ENCODE measurements around the gene OR5H6. TPM values are rescaled to one million over a fixed set of nuclear protein-coding genes. Genes with fewer than 3 reads are reported as not detected.
"Not testable (repeated sequence)": the region's sequence is repeated elsewhere in the genome, so short reads cannot be mapped to it uniquely, and the experiment has no call there.

The OR5H6 gene
- total RNA-seq, 4 donors from 2014 or later, result not detected

GRCh38 chr3:98246142-98246541, 17.9 kb upstream of the OR5H6 start:
- no peak for DNase-seq
- no peak overlapping the region for H3K27ac ChIP-seq
- H3K9me3 ChIP-seq, result no peaks in the 10 kb centered on the region
- intact Hi-C loops (cut with DNase I; ENCODE audit: low total_unique reads) (no loop called here), in situ Hi-C loops (cut with MboI; ENCODE audit: low pct_ligation_motif_present in 1 of 4, low pct_unique_long_range_greater_than_20kb in 1 of 4, low sequenced_read_pairs in 3 of 4) (no loop called here)
- no peaks in the 10 kb centered on the region for H3K36me3 ChIP-seq
- H3K4me1 ChIP-seq, result no peaks in the 10 kb centered on the region
- 92% methylated on average over 10 of the region's 10 CpGs; no CpG with 5 or more reads in 1 of the 2 donors for WGBS, 2 donors (ENCODE audit: low coverage in 1 of 2)
- no peaks in the 10 kb centered on the region for H3K27me3 ChIP-seq
- no peak for TF ChIP-seq EP300 (IDR thresholded peaks at IDR 0.05; ENCODE audit: low read depth)
- no peak for TF ChIP-seq POLR2AphosphoS5 (IDR thresholded peaks at IDR 0.05)
- TF ChIP-seq POLR2A (IDR thresholded peaks at IDR 0.05), result no peak
- TF ChIP-seq, protein P1, sequence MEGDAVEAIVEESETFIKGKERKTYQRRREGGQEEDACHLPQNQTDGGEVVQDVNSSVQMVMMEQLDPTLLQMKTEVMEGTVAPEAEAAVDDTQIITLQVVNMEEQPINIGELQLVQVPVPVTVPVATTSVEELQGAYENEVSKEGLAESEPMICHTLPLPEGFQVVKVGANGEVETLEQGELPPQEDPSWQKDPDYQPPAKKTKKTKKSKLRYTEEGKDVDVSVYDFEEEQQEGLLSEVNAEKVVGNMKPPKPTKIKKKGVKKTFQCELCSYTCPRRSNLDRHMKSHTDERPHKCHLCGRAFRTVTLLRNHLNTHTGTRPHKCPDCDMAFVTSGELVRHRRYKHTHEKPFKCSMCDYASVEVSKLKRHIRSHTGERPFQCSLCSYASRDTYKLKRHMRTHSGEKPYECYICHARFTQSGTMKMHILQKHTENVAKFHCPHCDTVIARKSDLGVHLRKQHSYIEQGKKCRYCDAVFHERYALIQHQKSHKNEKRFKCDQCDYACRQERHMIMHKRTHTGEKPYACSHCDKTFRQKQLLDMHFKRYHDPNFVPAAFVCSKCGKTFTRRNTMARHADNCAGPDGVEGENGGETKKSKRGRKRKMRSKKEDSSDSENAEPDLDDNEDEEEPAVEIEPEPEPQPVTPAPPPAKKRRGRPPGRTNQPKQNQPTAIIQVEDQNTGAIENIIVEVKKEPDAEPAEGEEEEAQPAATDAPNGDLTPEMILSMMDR (IDR thresholded peaks at IDR 0.05), result no peak
- no peak overlapping the region for H3K4me3 ChIP-seq

DNA sequence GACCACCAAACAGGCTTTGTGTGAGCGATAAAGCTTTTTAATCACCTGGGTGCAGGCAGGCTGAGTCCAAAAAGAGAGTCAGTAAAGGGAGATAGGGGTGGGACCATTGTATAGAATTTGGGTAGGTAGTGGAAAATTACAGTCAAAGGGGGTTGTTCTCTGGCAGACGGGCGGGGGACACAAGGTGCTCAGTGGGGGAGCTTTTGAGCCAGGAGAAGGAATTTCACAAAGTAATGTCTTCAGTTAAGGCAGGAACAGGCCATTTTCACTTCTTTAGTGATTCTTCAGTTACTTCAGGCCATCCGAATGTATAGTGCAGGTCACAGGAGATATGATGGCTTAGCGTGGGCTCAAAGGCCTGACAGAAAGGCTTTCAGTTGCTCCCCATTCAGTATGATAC, 8.0 kb upstream of the OR5H6 start:
- DNase-seq; in situ Hi-C loops (cut with MboI; ENCODE audit: low pct_ligation_motif_present in 1 of 4, low pct_unique_long_range_greater_than_20kb in 1 of 4, low sequenced_read_pairs in 3 of 4): not testable (repeated sequence)

GRCh38 chr3:98259707-98260106, 4.3 kb upstream of the OR5H6 start:
- H3K27ac ChIP-seq, result no peak overlapping the region
- no peak for DNase-seq
- in situ Hi-C loops (cut with MboI; ENCODE audit: low pct_ligation_motif_present in 1 of 4, low pct_unique_long_range_greater_than_20kb in 1 of 4, low sequenced_read_pairs in 3 of 4), result no loop called here
- no peak overlapping the region for H3K4me3 ChIP-seq
- intact Hi-C loops (cut with DNase I; ENCODE audit: low total_unique reads), result no loop called here
- no peaks in the 10 kb centered on the region for H3K4me1 ChIP-seq
- H3K27me3 ChIP-seq, result no peaks in the 10 kb centered on the region
- WGBS, 2 donors (ENCODE audit: low coverage in 1 of 2), result 72% methylated on average over 2 of the region's 2 CpGs; no CpG with 5 or more reads in 1 of the 2 donors
- H3K36me3 ChIP-seq, result no peaks in the 10 kb centered on the region
- TF ChIP-seq, protein P1 (IDR thresholded peaks at IDR 0.05), result no peak
- no peak for TF ChIP-seq EP300 (IDR thresholded peaks at IDR 0.05; ENCODE audit: low read depth)
- TF ChIP-seq POLR2A (IDR thresholded peaks at IDR 0.05), result no peak
- no peak for TF ChIP-seq POLR2AphosphoS5 (IDR thresholded peaks at IDR 0.05)
- no peaks in the 10 kb centered on the region for H3K9me3 ChIP-seq

More for the DNA sequence above, 8.0 kb upstream of the OR5H6 start:
- H3K27me3 ChIP-seq; H3K4me3 ChIP-seq; H3K9me3 ChIP-seq; H3K36me3 ChIP-seq; H3K4me1 ChIP-seq; H3K27ac ChIP-seq; intact Hi-C loops (cut with DNase I; ENCODE audit: low total_unique reads): not testable (repeated sequence)
- 75 to 78% methylated on average over 5 of the region's 5 CpGs for WGBS, 2 donors (ENCODE audit: low coverage in 1 of 2)

- in situ Hi-C loops (cut with MboI; ENCODE audit: low pct_ligation_motif_present in 1 of 4, low pct_unique_long_range_greater_than_20kb in 1 of 4, low sequenced_read_pairs in 3 of 4), result no loop called here
- DNase-seq, result no peak
- H3K36me3 ChIP-seq, result no peaks in the 10 kb centered on the region
- H3K9me3 ChIP-seq, result no peaks in the 10 kb centered on the region
- H3K4me3 ChIP-seq, result no peak overlapping the region
- TF ChIP-seq, protein P1 (IDR thresholded peaks at IDR 0.05), result no peak
- no peak for TF ChIP-seq POLR2A (IDR thresholded peaks at IDR 0.05)
- intact Hi-C loops (cut with DNase I; ENCODE audit: low total_unique reads), result no loop called here
- no peaks in the 10 kb centered on the region for H3K4me1 ChIP-seq
- no peaks in the 10 kb centered on the region for H3K27me3 ChIP-seq
- H3K27ac ChIP-seq, result no peak overlapping the region
- WGBS, 2 donors (ENCODE audit: low coverage in 1 of 2), result 73 to 80% methylated on average over 2 of the region's 2 CpGs
Observed at GRCh38 chr3:98262046-98262445, 2.0 kb upstream of the OR5H6 start.

GRCh38 chr3:98269846-98270245, 5.8 kb downstream of the OR5H6 start:
- Histone ChIP-seq H3K27me3 (no peaks in the 10 kb centered on the region), H3K4me3 (no peak overlapping the region), H3K9me3 (peaks cover 0 to 3% of the 10 kb centered on the region in 2 donors), H3K27ac (no peak overlapping the region), H3K4me1 (no peaks in the 10 kb centered on the region), H3K36me3 (no peaks in the 10 kb centered on the region)
- intact Hi-C loops (cut with DNase I; ENCODE audit: low total_unique reads) (no loop called here), in situ Hi-C loops (cut with MboI; ENCODE audit: low pct_ligation_motif_present in 1 of 4, low pct_unique_long_range_greater_than_20kb in 1 of 4, low sequenced_read_pairs in 3 of 4) (no loop called here)
- TF ChIP-seq, protein P1 (IDR thresholded peaks at IDR 0.05), result no peak
- no peak for TF ChIP-seq POLR2A (IDR thresholded peaks at IDR 0.05)
- no peak for TF ChIP-seq EP300 (IDR thresholded peaks at IDR 0.05; ENCODE audit: low read depth)
- no peak for TF ChIP-seq POLR2AphosphoS5 (IDR thresholded peaks at IDR 0.05)
- 76 to 83% methylated on average over 3 of the region's 3 CpGs for WGBS, 2 donors (ENCODE audit: low coverage in 1 of 2)
- DNase-seq, result no peak

Measured in transverse colon (tissue), 4 donors.